ENCODE measurements around the gene TMEM101. TPM values are rescaled to one million over a fixed set of nuclear protein-coding genes. Genes with fewer than 3 reads are reported as not detected.
A peak's percentile ranks its signal among the peaks of the same experiment; 100 is the strongest.
"Not testable (repeated sequence)": the region's sequence is repeated elsewhere in the genome, so short reads cannot be mapped to it uniquely, and the experiment has no call there.

TMEM101 gene
- total RNA-seq, 1 donor from 2014 or later: 26.9 TPM

DNA sequence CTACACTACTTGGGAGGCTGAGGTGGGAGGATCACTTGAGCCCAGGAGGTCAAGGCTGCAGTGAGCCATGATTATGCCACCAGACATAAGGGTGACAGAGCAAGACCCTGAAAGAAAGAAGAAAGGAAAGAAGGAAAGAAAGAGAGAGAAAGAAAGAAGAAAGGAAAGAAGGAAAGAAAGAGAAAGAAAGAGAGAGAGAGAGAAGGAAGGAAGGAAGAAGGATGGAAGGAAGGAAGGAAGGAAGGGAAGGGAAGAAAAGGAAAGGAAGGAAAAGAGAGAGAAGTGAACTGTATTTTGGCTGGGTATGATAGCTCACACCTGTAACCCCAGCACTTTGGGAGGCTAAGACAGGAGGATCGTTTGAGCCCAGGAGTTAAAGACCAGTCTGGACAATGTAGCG, 36.7 kb downstream of the TMEM101 start:
- H3K4me1 Mint-ChIP-seq: peaks cover 10% of the 10 kb centered on the region
- no peak overlapping the region for H3K27ac Mint-ChIP-seq (ENCODE audit: unreplicated experiment)
- TF ChIP-seq, protein P1, sequence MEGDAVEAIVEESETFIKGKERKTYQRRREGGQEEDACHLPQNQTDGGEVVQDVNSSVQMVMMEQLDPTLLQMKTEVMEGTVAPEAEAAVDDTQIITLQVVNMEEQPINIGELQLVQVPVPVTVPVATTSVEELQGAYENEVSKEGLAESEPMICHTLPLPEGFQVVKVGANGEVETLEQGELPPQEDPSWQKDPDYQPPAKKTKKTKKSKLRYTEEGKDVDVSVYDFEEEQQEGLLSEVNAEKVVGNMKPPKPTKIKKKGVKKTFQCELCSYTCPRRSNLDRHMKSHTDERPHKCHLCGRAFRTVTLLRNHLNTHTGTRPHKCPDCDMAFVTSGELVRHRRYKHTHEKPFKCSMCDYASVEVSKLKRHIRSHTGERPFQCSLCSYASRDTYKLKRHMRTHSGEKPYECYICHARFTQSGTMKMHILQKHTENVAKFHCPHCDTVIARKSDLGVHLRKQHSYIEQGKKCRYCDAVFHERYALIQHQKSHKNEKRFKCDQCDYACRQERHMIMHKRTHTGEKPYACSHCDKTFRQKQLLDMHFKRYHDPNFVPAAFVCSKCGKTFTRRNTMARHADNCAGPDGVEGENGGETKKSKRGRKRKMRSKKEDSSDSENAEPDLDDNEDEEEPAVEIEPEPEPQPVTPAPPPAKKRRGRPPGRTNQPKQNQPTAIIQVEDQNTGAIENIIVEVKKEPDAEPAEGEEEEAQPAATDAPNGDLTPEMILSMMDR (conservative IDR thresholded peaks at IDR 0.05): no peak
- H3K9me3 Mint-ChIP-seq: no peaks in the 10 kb centered on the region
- no peaks in the 10 kb centered on the region for H3K36me3 Mint-ChIP-seq (ENCODE audit: low read depth)
- no peak for DNase-seq (ENCODE audit: low read depth, low spot score)
- H3K4me3 Mint-ChIP-seq: no peak overlapping the region
- peaks cover 64% of the 10 kb centered on the region for H3K27me3 Mint-ChIP-seq (ENCODE audit: low read depth)

DNA sequence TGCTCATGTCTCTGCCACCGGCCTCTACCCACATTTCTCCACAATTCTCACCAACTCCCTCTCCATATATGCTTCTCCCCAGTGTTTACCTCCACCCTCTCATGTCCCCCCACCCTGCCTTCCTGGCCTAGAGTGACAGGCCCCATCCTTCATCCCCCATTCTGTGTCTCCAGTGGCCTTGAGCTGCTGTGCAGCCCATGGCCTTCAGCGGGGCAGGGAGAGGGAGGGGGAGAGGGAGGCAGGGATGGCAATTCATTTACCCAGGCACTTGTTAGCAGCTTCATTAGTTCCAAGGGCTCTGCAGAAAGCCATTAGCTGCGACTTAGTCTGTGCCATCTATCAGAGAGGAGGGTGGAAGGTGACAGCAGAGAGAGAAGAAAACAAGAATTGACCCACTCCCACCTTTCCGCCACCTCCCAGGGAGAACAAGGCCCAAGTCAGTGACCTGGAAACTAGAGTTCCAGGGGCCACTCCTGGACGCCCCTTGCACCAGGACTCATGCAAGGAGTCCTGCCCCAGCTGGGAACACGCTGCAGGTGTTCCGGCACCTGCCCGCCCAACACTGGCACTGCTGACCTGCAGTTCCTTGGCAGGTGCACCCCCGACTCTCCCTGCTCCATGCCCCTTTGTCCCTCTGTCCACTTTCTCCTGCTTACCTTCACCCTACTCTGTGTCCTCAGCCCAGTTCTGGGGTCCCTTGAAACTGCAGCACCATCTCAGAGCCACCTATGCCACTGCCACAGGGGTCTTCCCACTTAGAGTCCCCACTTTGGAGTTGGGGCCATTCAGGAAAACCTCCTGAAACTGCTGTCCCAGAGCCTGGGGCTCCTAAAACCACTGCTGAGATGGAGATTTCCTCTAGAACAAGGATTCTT, 37.6 kb downstream of the TMEM101 start:
- TF ChIP-seq, protein P1 (conservative IDR thresholded peaks at IDR 0.05): no peak
- H3K9me3 Mint-ChIP-seq: no peaks in the 10 kb centered on the region
- H3K36me3 Mint-ChIP-seq (ENCODE audit: low read depth): no peaks in the 10 kb centered on the region
- H3K4me3 Mint-ChIP-seq: no peak overlapping the region
- no peak for DNase-seq (ENCODE audit: low read depth, low spot score)
- no peak overlapping the region for H3K27ac Mint-ChIP-seq (ENCODE audit: unreplicated experiment)
- peaks cover 55% of the 10 kb centered on the region for H3K27me3 Mint-ChIP-seq (ENCODE audit: low read depth)
- peaks cover 10% of the 10 kb centered on the region for H3K4me1 Mint-ChIP-seq

DNA sequence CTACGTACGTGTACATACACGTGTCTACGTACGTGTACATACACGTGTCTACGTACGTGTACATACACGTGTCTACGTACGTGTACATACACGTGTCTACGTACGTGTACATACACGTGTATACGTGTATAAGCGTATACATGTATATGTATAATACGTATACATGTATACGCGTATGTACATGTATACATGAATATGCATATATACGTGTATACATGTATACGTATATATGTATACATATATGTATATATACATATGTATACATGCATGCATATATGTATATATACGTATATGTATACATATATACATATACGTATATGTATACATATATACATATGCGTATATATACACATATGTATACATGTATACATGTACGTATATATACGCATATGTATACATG, 38.9 kb downstream of the TMEM101 start:
- H3K9me3 Mint-ChIP-seq: no peaks in the 10 kb centered on the region
- no peak overlapping the region for H3K4me3 Mint-ChIP-seq
- TF ChIP-seq, protein P1 (conservative IDR thresholded peaks at IDR 0.05): no peak
- H3K4me1 Mint-ChIP-seq: peaks cover 10% of the 10 kb centered on the region
- H3K36me3 Mint-ChIP-seq (ENCODE audit: low read depth): no peaks in the 10 kb centered on the region
- peaks cover 47% of the 10 kb centered on the region for H3K27me3 Mint-ChIP-seq (ENCODE audit: low read depth)
- H3K27ac Mint-ChIP-seq (ENCODE audit: unreplicated experiment): no peak overlapping the region
- no peak for DNase-seq (ENCODE audit: low read depth, low spot score)

DNA sequence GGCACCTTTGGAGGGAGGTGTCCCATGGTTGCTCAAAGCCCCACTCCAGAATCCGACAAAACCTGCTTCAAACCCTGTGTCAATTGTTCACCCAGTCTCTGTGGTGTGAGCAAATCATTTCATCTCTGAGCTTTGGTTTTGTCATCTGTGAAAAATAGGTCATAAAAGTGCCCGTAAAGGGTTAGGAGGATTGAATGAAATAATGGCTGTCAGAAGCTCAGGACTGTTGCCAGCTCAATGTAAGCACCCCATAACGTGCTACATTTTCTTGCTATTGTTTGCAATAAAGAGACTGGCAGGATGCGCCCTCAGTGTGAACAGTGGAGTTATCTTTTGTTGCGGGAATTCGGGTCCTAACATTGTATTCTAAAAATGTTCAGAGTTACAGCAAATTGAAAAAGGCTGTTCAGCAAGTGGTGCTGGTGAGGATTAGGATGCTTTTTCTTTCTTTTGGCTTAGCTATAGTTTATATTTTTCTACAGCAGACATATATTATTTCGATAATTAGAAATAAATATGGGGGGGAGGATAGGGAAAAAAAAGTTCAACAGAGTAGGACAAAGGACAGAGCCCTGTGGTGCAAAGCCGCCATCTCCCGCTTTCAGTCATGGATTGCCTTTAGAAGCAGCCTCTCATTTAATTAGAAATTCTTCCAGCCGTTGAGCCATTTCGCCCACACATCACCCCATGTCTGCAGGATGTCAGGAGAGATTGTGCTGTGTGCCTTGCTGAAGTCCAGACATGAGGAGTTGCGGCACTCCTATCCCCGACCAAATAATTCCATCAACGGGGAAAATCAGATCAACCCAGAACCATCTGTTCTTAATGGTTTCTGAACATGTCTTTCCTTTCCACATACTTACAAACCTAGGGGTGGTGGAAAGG, 40.1 kb downstream of the TMEM101 start:
- Mint-ChIP-seq H3K27ac (ENCODE audit: unreplicated experiment) (no peak overlapping the region), H3K36me3 (ENCODE audit: low read depth) (no peaks in the 10 kb centered on the region), H3K4me1 (peaks cover 10% of the 10 kb centered on the region), H3K9me3 (no peaks in the 10 kb centered on the region), H3K27me3 (ENCODE audit: low read depth) (peaks cover 40% of the 10 kb centered on the region), H3K4me3 (no peak overlapping the region)
- TF ChIP-seq, protein P1 (conservative IDR thresholded peaks at IDR 0.05): no peak
- DNase-seq (ENCODE audit: low read depth, low spot score): no peak

DNA sequence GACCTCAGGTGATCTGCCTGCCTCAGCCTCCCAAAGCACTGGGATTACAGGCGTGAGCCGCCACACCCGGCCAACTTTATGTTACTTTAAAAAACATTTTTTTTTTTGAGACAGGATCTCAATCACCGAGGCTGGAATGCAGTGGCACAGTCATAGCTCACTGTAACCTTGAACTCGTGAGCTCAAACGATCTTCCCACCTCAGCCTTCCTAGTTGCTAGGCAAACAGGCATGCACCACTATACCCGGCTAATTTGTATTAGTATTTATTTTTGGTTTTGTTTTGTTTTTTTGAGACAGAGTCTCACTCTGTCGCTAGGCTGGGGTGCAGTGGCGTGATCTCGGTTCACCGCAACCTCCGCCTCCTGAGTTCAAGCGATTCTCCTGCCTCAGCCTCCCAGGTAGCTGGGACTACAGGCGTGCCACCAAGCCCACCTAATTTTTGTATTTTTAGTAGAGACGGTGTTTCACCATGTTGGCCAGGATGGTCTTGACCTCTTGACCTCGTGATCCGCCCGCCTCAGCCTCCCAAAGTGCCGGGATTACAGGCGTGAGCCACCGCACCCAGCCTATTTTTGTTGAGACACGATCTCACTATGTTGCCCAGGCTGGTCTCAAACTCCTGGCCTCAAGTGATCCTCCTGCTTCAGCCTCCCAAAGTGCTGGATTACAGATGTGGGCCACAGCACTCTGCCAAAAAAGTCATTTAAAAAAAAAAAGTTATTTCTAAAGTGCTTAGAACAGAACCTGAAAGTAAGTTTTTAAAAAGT, 42.1 kb downstream of the TMEM101 start:
- not testable (repeated sequence) for DNase-seq (ENCODE audit: low read depth, low spot score); H3K27ac Mint-ChIP-seq (ENCODE audit: unreplicated experiment); H3K4me3 Mint-ChIP-seq; H3K36me3 Mint-ChIP-seq (ENCODE audit: low read depth); H3K9me3 Mint-ChIP-seq
- Mint-ChIP-seq H3K4me1 (peaks cover 10% of the 10 kb centered on the region), H3K27me3 (ENCODE audit: low read depth) (peaks cover 34% of the 10 kb centered on the region)

DNA sequence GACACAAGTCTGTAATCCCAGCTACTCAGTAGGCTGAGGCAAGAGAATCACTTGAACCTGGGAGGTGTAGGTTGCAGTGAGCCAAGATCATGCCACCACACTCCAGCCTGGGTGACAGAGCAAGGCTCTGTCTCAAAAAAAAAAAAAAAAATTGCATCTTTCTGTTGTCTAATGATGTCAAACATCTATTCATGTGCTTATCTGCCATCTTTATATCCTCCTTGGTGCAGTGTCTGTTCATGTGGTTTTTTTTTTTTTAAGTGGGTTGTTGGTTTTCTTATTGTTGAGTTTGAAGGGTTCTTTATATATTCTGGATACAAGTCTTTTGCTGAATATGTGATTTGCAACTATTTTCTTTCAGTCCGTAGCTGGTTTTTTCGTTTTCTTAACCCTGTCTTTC, 43.3 kb downstream of the TMEM101 start:
- H3K27me3 Mint-ChIP-seq (ENCODE audit: low read depth): peaks cover 28% of the 10 kb centered on the region
- not testable (repeated sequence) for H3K9me3 Mint-ChIP-seq; DNase-seq (ENCODE audit: low read depth, low spot score); H3K4me3 Mint-ChIP-seq; H3K36me3 Mint-ChIP-seq (ENCODE audit: low read depth)
- H3K27ac Mint-ChIP-seq (ENCODE audit: unreplicated experiment): peak overlapping the region; percentile 38
- H3K4me1 Mint-ChIP-seq: peaks cover 10% of the 10 kb centered on the region

Measured in neural crest cell (in vitro differentiated cells).